HL-60 (cell line): ENCODE results near the gene LAMA3.

Experiments used
- CTCF ChIP-seq: IDR thresholded peaks from one replicate; pipeline ENCODE4 v1.5.1; 2011; ENCODE audit warnings: low read length, control low read depth, inconsistent platforms; ENCODE audit not compliant: insufficient read depth
- GABPA ChIP-seq: IDR thresholded peaks from 2 replicates; pipeline ENCODE4 v1.6.1; 2012; ENCODE audit warnings: low read depth
- POLR2AphosphoS5 ChIP-seq: IDR thresholded peaks from 2 replicates; pipeline ENCODE4 v1.6.1; 2012; ENCODE audit warnings: low read depth
- REST ChIP-seq: IDR thresholded peaks from 2 replicates; pipeline ENCODE4 v1.6.1; 2012; ENCODE audit warnings: low read depth; ENCODE audit not compliant: insufficient replicate concordance

- no peak for TF ChIP-seq CTCF
- TF ChIP-seq POLR2AphosphoS5 = no peak
- TF ChIP-seq REST = no peak
- no peak for TF ChIP-seq GABPA
These were observed 11.8 kb downstream of the LAMA3 start for GRCh38 chr18:23701017-23701416.
